SK-N-SH treated with all-trans-retinoic acid at 6 μM for 48 hours (cell line): ENCODE measurements around the gene PPP6R2.

Experiments used
- ATAC-seq: fragments of 200-7000 bp; cut with Tn5 transposase; 3 replicates; pipeline ENCODE4 v1.9.1; 2020; ENCODE audit warnings: mild to moderate bottlenecking, moderate library complexity
- ARNTL ChIP-seq: fragments of 450-650 bp; formaldehyde crosslinking; IDR thresholded peaks from 2 replicates; pipeline ENCODE4 v1.5.0; 2020; ENCODE audit warnings: low read depth, mild to moderate bottlenecking, moderate library complexity, borderline replicate concordance
- CREB5 ChIP-seq: fragments of 250-450 bp; sonication (Bioruptor Pico); IDR thresholded peaks from 2 replicates; pipeline ENCODE4 v1.5.1; 2020; ENCODE audit warnings: low read depth, mild to moderate bottlenecking, moderate library complexity
- CSDC2 ChIP-seq: fragments of 250-450 bp; sonication (Bioruptor Pico); IDR thresholded peaks from 2 replicates; pipeline ENCODE4 v1.5.0; 2020; ENCODE audit warnings: mild to moderate bottlenecking, moderate library complexity
- CSRNP3 ChIP-seq: fragments of 250-450 bp; sonication (Bioruptor Pico); IDR thresholded peaks from 2 replicates; pipeline ENCODE4 v1.5.1; 2021; ENCODE audit warnings: mild to moderate bottlenecking, moderate library complexity
- ESRRG ChIP-seq: fragments of 250-450 bp; sonication (Bioruptor Pico); IDR thresholded peaks from 2 replicates; pipeline ENCODE4 v1.6.1; 2021; ENCODE audit warnings: mild to moderate bottlenecking
- GLIS3 ChIP-seq: fragments of 250-450 bp; sonication (Bioruptor Pico); IDR thresholded peaks from 2 replicates; pipeline ENCODE4 v1.5.0; 2020; ENCODE audit warnings: mild to moderate bottlenecking, moderate library complexity
- ISL1 ChIP-seq: fragments of 250-450 bp; sonication (Bioruptor Pico); IDR thresholded peaks from 2 replicates; pipeline ENCODE4 v2.1.2; 2022; ENCODE audit warnings: mild to moderate bottlenecking, moderate library complexity
- OSR1 ChIP-seq: fragments of 250-450 bp; sonication (Bioruptor Pico); IDR thresholded peaks from 2 replicates; pipeline ENCODE4 v1.8.0; 2022; ENCODE audit warnings: moderate library complexity, mild to moderate bottlenecking, inconsistent platforms
- PATZ1 ChIP-seq: fragments of 250-450 bp; sonication (Bioruptor Pico); IDR thresholded peaks from 2 replicates; pipeline ENCODE4 v1.8.0; 2020; ENCODE audit warnings: mild to moderate bottlenecking, moderate library complexity, borderline replicate concordance
- POU6F1 ChIP-seq: fragments of 250-450 bp; sonication (Bioruptor Pico); IDR thresholded peaks from 2 replicates; pipeline ENCODE4 v1.8.0; 2021; ENCODE audit warnings: low read depth, mild to moderate bottlenecking, moderate library complexity, borderline replicate concordance
- PPARA ChIP-seq: fragments of 250-450 bp; sonication (Bioruptor Pico); IDR thresholded peaks from 2 replicates; pipeline ENCODE4 v1.5.0; 2020; ENCODE audit warnings: mild to moderate bottlenecking, borderline replicate concordance
- RARB ChIP-seq: fragments of 250-450 bp; sonication (Bioruptor Pico); IDR thresholded peaks from 2 replicates; pipeline ENCODE4 v1.8.0; 2021; ENCODE audit warnings: mild to moderate bottlenecking, moderate library complexity
- SNAI2 ChIP-seq: fragments of 250-450 bp; sonication (Bioruptor Pico); IDR thresholded peaks from 2 replicates; pipeline ENCODE4 v1.5.0; 2020; ENCODE audit warnings: mild to moderate bottlenecking, moderate library complexity
- TCF4 ChIP-seq: fragments of 250-450 bp; sonication (Bioruptor Pico); IDR thresholded peaks from 2 replicates; pipeline ENCODE4 v1.8.0; 2021; ENCODE audit warnings: mild to moderate bottlenecking, moderate library complexity, borderline replicate concordance
- TSHZ2 ChIP-seq: fragments of 250-450 bp; sonication (Bioruptor Pico); IDR thresholded peaks from 2 replicates; pipeline ENCODE4 v1.5.0; 2020; ENCODE audit warnings: mild to moderate bottlenecking, moderate library complexity
- ZC3H10 ChIP-seq: fragments of 250-450 bp; sonication (Bioruptor Pico); IDR thresholded peaks from 2 replicates; pipeline ENCODE4 v1.5.1; 2021; ENCODE audit warnings: mild to moderate bottlenecking, moderate library complexity
- ZNF565 ChIP-seq: fragments of 450-650 bp; formaldehyde crosslinking; conservative IDR thresholded peaks from 2 replicates; pipeline ENCODE4 v1.5.0; 2020; ENCODE audit warnings: low read depth, mild to moderate bottlenecking, moderate library complexity
- ZNF8 ChIP-seq: fragments of 450-650 bp; formaldehyde crosslinking; IDR thresholded peaks from 2 replicates; pipeline ENCODE4 v1.5.0; 2020; ENCODE audit warnings: mild to moderate bottlenecking, moderate library complexity

Gene PPP6R2

GRCh38 chr22:50434849-50435248 lies 91.7 kb downstream of the PPP6R2 start (continued):
- TF ChIP-seq TSHZ2 (CRISPR knock-in tag) (no peak), ARNTL (CRISPR knock-in tag) (no peak), TCF4 (CRISPR knock-in tag) (no peak), CSDC2 (CRISPR knock-in tag) (no peak), ZNF565 (CRISPR knock-in tag) (no peak)

GRCh38 chr22:50435291-50436014 lies 92.3 kb downstream of the PPP6R2 start:
- TF ChIP-seq CSRNP3 (CRISPR knock-in tag) (no peak), RARB (no peak), GLIS3 (CRISPR knock-in tag) (no peak), PATZ1 (CRISPR knock-in tag) (no peak), ZC3H10 (CRISPR knock-in tag) (no peak), PPARA (CRISPR knock-in tag) (no peak), ISL1 (CRISPR knock-in tag) (no peak), POU6F1 (CRISPR knock-in tag) (no peak), ESRRG (no peak), ARNTL (CRISPR knock-in tag) (no peak), ZNF8 (no peak), OSR1 (CRISPR knock-in tag) (no peak), CREB5 (CRISPR knock-in tag) (no peak), TSHZ2 (CRISPR knock-in tag) (no peak), SNAI2 (CRISPR knock-in tag) (no peak)
- ATAC-seq, result no peak
